ENCODE data around the gene NPC1. TPM values are rescaled to one million over a fixed set of nuclear protein-coding genes. Genes with fewer than 3 reads are reported as not detected.

Gene NPC1
- total and polyA plus RNA-seq, 2 of the 8 experiments (the other 6 are each of a cell fraction or from before 2014, with no cell fraction given) = 34.1 to 39.5 TPM

DNA sequence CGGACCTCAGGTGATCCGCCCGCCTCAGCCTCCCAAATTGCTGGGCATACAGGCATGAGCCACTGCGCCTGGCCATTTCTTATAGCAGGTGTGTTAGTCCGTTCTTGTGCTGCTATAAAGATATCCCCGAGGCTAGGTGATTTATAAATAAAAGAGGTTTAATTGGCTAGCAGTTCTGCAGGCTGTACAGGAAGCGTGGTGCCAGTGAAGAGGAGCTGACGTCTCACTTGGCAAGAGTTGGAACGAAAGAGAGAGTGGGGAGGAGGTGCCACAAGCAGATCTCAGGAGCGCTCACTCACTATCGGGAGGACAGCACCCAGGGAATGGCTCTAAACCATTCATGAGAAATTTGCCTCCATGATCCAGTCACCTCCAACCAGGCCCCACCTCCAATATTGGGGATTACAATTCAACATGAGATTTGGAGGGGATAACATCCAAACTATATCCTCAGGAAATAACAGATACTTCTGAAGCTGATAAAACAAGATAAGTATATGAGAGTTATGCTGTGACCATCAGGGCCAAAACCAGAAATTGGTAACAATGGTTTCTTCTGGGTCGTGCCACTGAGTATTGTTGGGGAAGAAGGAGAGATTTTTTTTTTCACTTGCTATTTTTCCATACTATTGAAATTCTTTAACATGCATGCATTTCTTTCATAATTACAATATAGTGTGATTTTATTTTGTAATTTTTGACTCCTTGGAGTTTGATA, 90.4 kb downstream of the NPC1 start (continued):
- no peak for TF ChIP-seq CREB1 (IDR thresholded peaks at IDR 0.05)
- TF ChIP-seq CBX8 (IDR thresholded peaks at IDR 0.05; ENCODE audit: borderline replicate concordance, low read depth, low read length) = no peak
- TF ChIP-seq CBX5 (IDR thresholded peaks at IDR 0.05; ENCODE audit: low read depth, low read length) = no peak
- TF ChIP-seq, protein P1, sequence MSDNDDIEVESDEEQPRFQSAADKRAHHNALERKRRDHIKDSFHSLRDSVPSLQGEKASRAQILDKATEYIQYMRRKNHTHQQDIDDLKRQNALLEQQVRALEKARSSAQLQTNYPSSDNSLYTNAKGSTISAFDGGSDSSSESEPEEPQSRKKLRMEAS (IDR thresholded peaks at IDR 0.05) = no peak
- TF ChIP-seq EZH2 (IDR thresholded peaks at IDR 0.05; ENCODE audit: low read depth, low read length, severe bottlenecking) = no peak
- no peak for TF ChIP-seq NRF1 (IDR thresholded peaks at IDR 0.05; ENCODE audit: low read depth, low read length)

Data from H1 (cell line).